Activated CD8-positive, alpha-beta T cell treated with anti-CD3 and anti-CD28 coated beads for 36 hours (primary cell): ENCODE results near the gene TBC1D1. TPM values are rescaled to one million over a fixed set of nuclear protein-coding genes. Genes with fewer than 3 reads are reported as not detected.

Experiments used
- ATAC-seq: fragments of 200-7000 bp; cut with Tn5 transposase; one replicate; pipeline ENCODE4 v1.10.0; 2021; ENCODE audit warnings: mild to moderate bottlenecking, moderate library complexity
- CTCF ChIA-PET: fragments of 350-600 bp; sonication (Branson Sonifier 250); formaldehyde crosslinking; loops from one replicate; lab custom pipeline; 2021; ENCODE audit warnings: antibody characterized with exemption; lab: Charles Lee
- POLR2A ChIA-PET: fragments of 350-600 bp; sonication (Branson Sonifier 250); formaldehyde crosslinking; loops from one replicate; lab custom pipeline; 2021; ENCODE audit warnings: antibody characterized with exemption; lab: Charles Lee
- DNase-seq: peaks from one replicate; pipeline ENCODE4 v3.0.0-alpha.2; 2020
- H3K27ac Mint-ChIP-seq: one replicate; pipeline ENCODE4 v1.8.0; 2021; ENCODE audit warnings: mild to moderate bottlenecking, mixed read lengths
- H3K27me3 Mint-ChIP-seq: one replicate; pipeline ENCODE4 v1.8.0; 2021; ENCODE audit warnings: mixed read lengths
- H3K36me3 Mint-ChIP-seq: one replicate; pipeline ENCODE4 v1.8.0; 2021; ENCODE audit warnings: low read depth, mixed read lengths
- H3K4me1 Mint-ChIP-seq: one replicate; pipeline ENCODE4 v1.8.0; 2021; ENCODE audit warnings: low read depth, mixed read lengths
- H3K4me3 Mint-ChIP-seq: one replicate; pipeline ENCODE4 v1.8.0; 2021; ENCODE audit warnings: mild to moderate bottlenecking, moderate library complexity, mixed read lengths
- H3K9me3 Mint-ChIP-seq: one replicate; pipeline ENCODE4 v1.8.0; 2021; ENCODE audit warnings: mixed read lengths
- CTCF ChIP-seq: fragments of 200-600 bp; IDR thresholded peaks from one replicate; pipeline ENCODE4 v1.8.0; 2022; ENCODE audit warnings: antibody characterized with exemption, mild to moderate bottlenecking
- intact Hi-C: fragments of 100-400 bp; cut with micrococcal nuclease; formaldehyde crosslinking; loops from one replicate; pipeline ENCODE4 v1.10.0; 2022
- total RNA-seq, 2 experiments: library from RNA; stranded (reverse); gene quantifications; one replicate each; pipeline ENCODE4 v1.2.3, GENCODE V29; 2021

TBC1D1 gene
- total RNA-seq, 2 experiments from 2014 or later, result 79.4 to 91.4 TPM

- POLR2A ChIA-PET, result no interaction called here
- DNase-seq (no peak), ATAC-seq (no peak)
- peaks cover 17% of the 10 kb centered on the region for H3K4me1 Mint-ChIP-seq
- no peaks in the 10 kb centered on the region for H3K9me3 Mint-ChIP-seq
- no peaks in the 10 kb centered on the region for H3K27me3 Mint-ChIP-seq
- H3K27ac Mint-ChIP-seq, result no peak overlapping the region
- CTCF ChIA-PET, result interaction anchor here (0.7 to 2.5 kb wide), 3 partner anchors 25 to 93 kb away, joined by 3 to 9 read pairs (median 4); no protein-coding TSS in a partner anchor
- no peak overlapping the region for H3K4me3 Mint-ChIP-seq
- TF ChIP-seq CTCF, result no peak
- intact Hi-C loops, result no loop called here
- peaks cover 23% of the 10 kb centered on the region for H3K36me3 Mint-ChIP-seq
Observed at GRCh38 chr4:38086849-38087226, 196.0 kb downstream of the TBC1D1 start.

- no peak overlapping the region for H3K27ac Mint-ChIP-seq
- H3K9me3 Mint-ChIP-seq, result no peaks in the 10 kb centered on the region
- H3K27me3 Mint-ChIP-seq, result no peaks in the 10 kb centered on the region
- ChIA-PET CTCF (interaction anchor here (1.2 to 3.6 kb wide), 2 partner anchors 35 to 92 kb away, joined by 3 to 15 read pairs; no protein-coding TSS in a partner anchor), POLR2A (interaction anchor here (0.6 to 0.7 kb wide), 2 partner anchors 24 to 25 kb away, joined by 3 read pairs; no protein-coding TSS in a partner anchor)
- ATAC-seq (no peak), DNase-seq (no peak)
- peaks cover 31% of the 10 kb centered on the region for H3K36me3 Mint-ChIP-seq
- no peak for TF ChIP-seq CTCF
- peaks cover 17% of the 10 kb centered on the region for H3K4me1 Mint-ChIP-seq
- no peak overlapping the region for H3K4me3 Mint-ChIP-seq
- intact Hi-C loops, result no loop called here
Observed at GRCh38 chr4:38088321-38088720, 197.4 kb downstream of the TBC1D1 start.

GRCh38 chr4:38089961-38090360 lies 199.1 kb downstream of the TBC1D1 start:
- CTCF ChIA-PET, result interaction anchor here (1.4 to 3.6 kb wide), 5 partner anchors 10 to 90 kb away, joined by 4 to 15 read pairs (median 5); no protein-coding TSS in a partner anchor
- Mint-ChIP-seq H3K4me1 (peaks cover 17% of the 10 kb centered on the region), H3K27ac (peak overlapping the region; percentile 47), H3K4me3 (no peak overlapping the region), H3K9me3 (no peaks in the 10 kb centered on the region), H3K36me3 (peaks cover 33% of the 10 kb centered on the region), H3K27me3 (no peaks in the 10 kb centered on the region)
- TF ChIP-seq CTCF, result no peak
- POLR2A ChIA-PET, result interaction anchor here (0.7 to 1.2 kb wide), 2 partner anchors 86 to 197 kb away, joined by 3 read pairs; no protein-coding TSS in a partner anchor
- no peak for ATAC-seq
- intact Hi-C loops, result no loop called here
- no peak for DNase-seq

- no peak for TF ChIP-seq CTCF
- intact Hi-C loops, result no loop called here
- Mint-ChIP-seq H3K27me3 (no peaks in the 10 kb centered on the region), H3K4me1 (peaks cover 17% of the 10 kb centered on the region), H3K27ac (peak overlapping the region; percentile 47), H3K36me3 (peaks cover 36% of the 10 kb centered on the region), H3K9me3 (no peaks in the 10 kb centered on the region), H3K4me3 (no peak overlapping the region)
- peak; percentile 74 for ATAC-seq
- no peak for DNase-seq
- ChIA-PET CTCF (interaction anchor here (0.7 to 3.6 kb wide), 10 partner anchors 9 to 89 kb away, joined by 3 to 15 read pairs (median 4); no protein-coding TSS in a partner anchor), POLR2A (interaction anchor here (0.7 to 1.2 kb wide), 3 partner anchors 38 to 198 kb away, joined by 3 read pairs; no protein-coding TSS in a partner anchor)
Observed at GRCh38 chr4:38090455-38091246, 199.8 kb downstream of the TBC1D1 start.

GRCh38 chr4:38091636-38092035 lies 200.8 kb downstream of the TBC1D1 start:
- DNase-seq, result no peak
- H3K36me3 Mint-ChIP-seq, result peaks cover 40% of the 10 kb centered on the region
- ChIA-PET POLR2A (no interaction called here), CTCF (interaction anchor here (0.7 to 3.6 kb wide), 6 partner anchors 8 to 88 kb away, joined by 3 to 15 read pairs (median 6); no protein-coding TSS in a partner anchor)
- TF ChIP-seq CTCF, result no peak
- H3K27ac Mint-ChIP-seq, result no peak overlapping the region
- H3K9me3 Mint-ChIP-seq, result no peaks in the 10 kb centered on the region
- intact Hi-C loops, result no loop called here
- H3K4me3 Mint-ChIP-seq, result no peak overlapping the region
- H3K27me3 Mint-ChIP-seq, result no peaks in the 10 kb centered on the region
- peaks cover 17% of the 10 kb centered on the region for H3K4me1 Mint-ChIP-seq
- ATAC-seq, result no peak
